Heart left ventricle (tissue), 16 donors: Measurements from ENCODE around the gene FAM20C. TPM values are rescaled to one million over a fixed set of nuclear protein-coding genes. Genes with fewer than 3 reads are reported as not detected.

Source experiments
- ATAC-seq, 4 donors: fragments of 200-7000 bp; cut with Tn5 transposase; one replicate each; pipeline ENCODE4 v1.9.1; 2020 to 2022; ENCODE audit warnings: moderate library complexity in 4 of 4, mild to moderate bottlenecking in 3 of 4, moderate number of reproducible peaks in 1 of 4
- DNase-seq, 5 donors: peaks; one replicate each; pipeline ENCODE4 v3.0.0-alpha.2; 2020
- H3K27ac ChIP-seq, 12 donors: fragments of 200-600 bp; sonication (generic) in 4 of 12; one replicate each; pipeline versions ENCODE4 v1.5.0 to v1.8.0; 2016 to 2022; ENCODE audit warnings: mild to moderate bottlenecking in 2 of 12
- H3K27me3 ChIP-seq, 9 donors: fragments of 200-600 bp; sonication (generic) in 2 of 9; one replicate each; pipeline versions ENCODE4 v1.5.1 to v1.8.0; 2016 to 2022; ENCODE audit warnings: mild to moderate bottlenecking in 3 of 9
- H3K36me3 ChIP-seq, 9 donors: fragments of 200-600 bp; sonication (generic) in 2 of 9; one replicate each; pipeline versions ENCODE4 v1.5.0 to v1.8.0; 2018 to 2022; ENCODE audit warnings: mild to moderate bottlenecking in 2 of 9
- H3K4me1 ChIP-seq, 12 donors: fragments of 200-600 bp; sonication (generic) in 4 of 12; one replicate each; pipeline versions ENCODE4 v1.5.0 to v1.8.0; 2016 to 2022; ENCODE audit warnings: mild to moderate bottlenecking in 3 of 12
- H3K4me3 ChIP-seq, 12 donors: fragments of 200-600 bp; sonication (generic) in 4 of 12; one replicate each; pipeline versions ENCODE4 v1.5.0 to v1.8.0; 2017 to 2022; ENCODE audit warnings: mild to moderate bottlenecking in 9 of 12, moderate library complexity in 4 of 12
- H3K9me3 ChIP-seq, 12 donors: fragments of 200-600 bp; sonication (generic) in 4 of 12; one replicate each; pipeline versions ENCODE4 v1.5.0 to v1.8.0; 2016 to 2022; ENCODE audit warnings: mild to moderate bottlenecking in 1 of 12
- POLR2A ChIP-seq, 2 donors: fragments of 450-650 bp; IDR thresholded peaks; one replicate each; pipeline ENCODE4 v1.6.1; 2017; ENCODE audit warnings: antibody characterized with exemption in 2 of 2, mild to moderate bottlenecking in 2 of 2, moderate library complexity in 2 of 2
- WGBS, 4 donors: extraction: QIAGEN DNeasy Blood & Tissue Kit in 2 of 4; methylation state at CpG; one replicate each; pipeline versions ENCODE4 v1.1.5 to v1.1.7; 2013 to 2018; 5-methylcytosine and 5-hydroxymethylcytosine counted together
- intact Hi-C, 10 donors: fragments of 100-400 bp; cut with DNase I; formaldehyde crosslinking; loops; one replicate each; pipeline versions ENCODE4 v1.11.1 to v1.14.2; 2022
- polyA plus RNA-seq, 2 donors: library from polyadenylated mRNA; stranded (reverse); fragments of 200-250 nt; gene quantifications; one replicate each; pipeline ENCODE4 v1.2.3, GENCODE V29; 2013
- total RNA-seq, 9 donors: library from RNA; depleted of rRNA in 2 of 9; stranded (reverse); fragments of >200 nt in 2 of 9; fragmentation: NEBNext Ultra II Directional in 3 of 9; extraction: Animal tissue kit (Norgen Biotek cat#: 25700) in 3 of 9; gene quantifications; one replicate each; pipeline versions ENCODE4 v1.1.0 to v1.2.4, GENCODE V29; 2016 to 2023
- TF ChIP-seq, protein P1 (sequence below), 12 donors: fragments of 200-600 bp; sonication (generic) in 4 of 12; IDR thresholded peaks; one replicate each; pipeline versions ENCODE4 v1.5.0 to v1.8.0; 2018 to 2022; ENCODE audit warnings: antibody characterized with exemption in 12 of 12, mild to moderate bottlenecking in 5 of 12
- donor health status: ischemic (EF 13 %, LVEDD 7.1; RV severe dilation, severe dysfunction).
- donor health status: healthy with polysubstance abuse.
- donor health status: DM: no; HTN: yes; CAD: no.
- donor health status: DM: no; HTN: no; CAD: no.
- donor health status: ischemic (EF 25% LVEDD 6.9; RV normal size, moderate dysfunction).
- donor health status: ischemic (EF 25% LVEDD 5.7; RV mildly dilated, moderate dysfunction).
- donor health status: healthy.
- donor health status: DM: yes; HTN: yes; CAD: no.
- donor health status: ischemic (EF 35%, LVEDD 5.7; RV mildly dilated, moderate dysfunction).
- donor health status: nonischemic (EF 11% LVEDD 7.7; RV severe dilation, severe dysfunction).
- donor health status: DM: yes; HTN: yes; CAD: no.
- donor health status: PGD.
- donor health status: ischemic (EF 29% LVEDD 5.4; RV normal size, mild dysfunction).
- donor health status: nonischemic (EF 23%, LVEDD 6.1; RV moderate dilation, normal function).

FAM20C gene
- total and polyA plus RNA-seq, 11 donors: 11.1 to 52.0 (median 21.0) TPM

DNA sequence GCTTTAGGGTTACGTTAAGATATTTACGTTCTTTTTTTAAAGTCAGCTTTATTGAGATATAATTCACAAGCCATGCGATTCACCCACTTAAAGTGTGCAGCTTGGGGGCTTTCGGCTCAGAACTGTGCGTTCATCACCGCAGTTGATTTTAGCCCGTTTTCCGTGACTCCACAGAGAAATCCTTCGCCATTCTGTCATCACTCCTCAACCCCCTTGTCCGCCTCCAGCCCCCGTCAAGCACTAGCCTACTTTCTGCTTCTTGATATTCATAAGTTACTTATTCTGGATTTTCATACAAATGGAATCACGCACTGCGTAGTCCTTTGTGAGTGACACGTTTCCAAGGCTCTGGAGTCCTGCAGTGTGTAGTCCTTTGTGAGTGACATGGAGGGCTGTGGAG is 20.4 kb downstream of the FAM20C start:
- DNase-seq: no peak

DNA sequence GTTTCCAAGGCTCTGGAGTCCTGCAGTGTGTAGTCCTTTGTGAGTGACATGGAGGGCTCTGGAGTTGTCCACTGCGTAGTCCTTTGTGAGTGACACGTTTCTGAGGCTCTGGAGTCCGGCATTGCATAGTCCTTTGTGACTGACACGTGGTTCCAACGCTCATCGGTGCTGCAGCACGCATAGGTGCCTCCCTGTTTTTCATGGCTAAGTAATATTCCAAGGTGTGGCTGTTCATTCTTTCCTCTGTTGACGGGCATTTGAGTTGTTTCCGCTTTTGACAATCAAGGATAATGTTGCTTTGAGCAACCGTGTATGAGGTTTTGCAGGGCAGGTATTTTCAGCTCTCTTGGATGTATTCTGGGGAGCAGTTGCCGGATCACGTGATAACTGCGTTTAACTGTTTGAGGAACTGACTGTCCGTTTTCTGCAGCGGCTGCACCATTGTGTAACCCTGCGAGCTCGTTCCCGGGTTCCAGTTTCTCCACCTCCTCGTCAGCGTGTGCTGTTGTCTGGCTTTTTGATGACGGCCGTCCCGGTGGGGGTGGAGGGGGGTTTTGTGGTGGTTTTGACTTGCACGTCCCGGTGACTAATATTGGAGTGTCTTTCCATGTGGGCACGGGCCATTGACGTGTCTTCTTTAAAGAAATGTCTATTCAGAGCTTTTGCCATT is 21.1 kb downstream of the FAM20C start:
- DNase-seq (no peak), ATAC-seq (no peak)
- no peak overlapping the region for H3K27ac ChIP-seq
- H3K4me1 ChIP-seq: peaks cover 0 to 15% (median 5%) of the 10 kb centered on the region in 12 donors
- 94 to 97% (median 96%) methylated on average over 27 of the region's 27 CpGs for WGBS, 4 donors
- H3K36me3 ChIP-seq: peaks cover 0 to 39% (median 19%) of the 10 kb centered on the region in 9 donors
- no peak overlapping the region for H3K4me3 ChIP-seq
- TF ChIP-seq, protein P1, sequence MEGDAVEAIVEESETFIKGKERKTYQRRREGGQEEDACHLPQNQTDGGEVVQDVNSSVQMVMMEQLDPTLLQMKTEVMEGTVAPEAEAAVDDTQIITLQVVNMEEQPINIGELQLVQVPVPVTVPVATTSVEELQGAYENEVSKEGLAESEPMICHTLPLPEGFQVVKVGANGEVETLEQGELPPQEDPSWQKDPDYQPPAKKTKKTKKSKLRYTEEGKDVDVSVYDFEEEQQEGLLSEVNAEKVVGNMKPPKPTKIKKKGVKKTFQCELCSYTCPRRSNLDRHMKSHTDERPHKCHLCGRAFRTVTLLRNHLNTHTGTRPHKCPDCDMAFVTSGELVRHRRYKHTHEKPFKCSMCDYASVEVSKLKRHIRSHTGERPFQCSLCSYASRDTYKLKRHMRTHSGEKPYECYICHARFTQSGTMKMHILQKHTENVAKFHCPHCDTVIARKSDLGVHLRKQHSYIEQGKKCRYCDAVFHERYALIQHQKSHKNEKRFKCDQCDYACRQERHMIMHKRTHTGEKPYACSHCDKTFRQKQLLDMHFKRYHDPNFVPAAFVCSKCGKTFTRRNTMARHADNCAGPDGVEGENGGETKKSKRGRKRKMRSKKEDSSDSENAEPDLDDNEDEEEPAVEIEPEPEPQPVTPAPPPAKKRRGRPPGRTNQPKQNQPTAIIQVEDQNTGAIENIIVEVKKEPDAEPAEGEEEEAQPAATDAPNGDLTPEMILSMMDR (IDR thresholded peaks at IDR 0.05): no peak
- TF ChIP-seq POLR2A (IDR thresholded peaks at IDR 0.05): no peak
- H3K9me3 ChIP-seq: no peaks in the 10 kb centered on the region
- H3K27me3 ChIP-seq: no peaks in the 10 kb centered on the region
- intact Hi-C loops: no loop called here

More for the DNA sequence above, 20.4 kb downstream of the FAM20C start:
- Histone ChIP-seq H3K4me3 (no peak overlapping the region), H3K9me3 (no peaks in the 10 kb centered on the region), H3K4me1 (peaks cover 0 to 15% (median 5%) of the 10 kb centered on the region in 12 donors), H3K27ac (no peak overlapping the region), H3K27me3 (no peaks in the 10 kb centered on the region), H3K36me3 (peaks cover 0 to 39% (median 19%) of the 10 kb centered on the region in 9 donors)
- TF ChIP-seq, protein P1 (IDR thresholded peaks at IDR 0.05): no peak
- TF ChIP-seq POLR2A (IDR thresholded peaks at IDR 0.05): no peak
- intact Hi-C loops: no loop called here
- 92 to 97% (median 94%) methylated on average over 14 of the region's 14 CpGs for WGBS, 4 donors
- ATAC-seq: no peak

DNA sequence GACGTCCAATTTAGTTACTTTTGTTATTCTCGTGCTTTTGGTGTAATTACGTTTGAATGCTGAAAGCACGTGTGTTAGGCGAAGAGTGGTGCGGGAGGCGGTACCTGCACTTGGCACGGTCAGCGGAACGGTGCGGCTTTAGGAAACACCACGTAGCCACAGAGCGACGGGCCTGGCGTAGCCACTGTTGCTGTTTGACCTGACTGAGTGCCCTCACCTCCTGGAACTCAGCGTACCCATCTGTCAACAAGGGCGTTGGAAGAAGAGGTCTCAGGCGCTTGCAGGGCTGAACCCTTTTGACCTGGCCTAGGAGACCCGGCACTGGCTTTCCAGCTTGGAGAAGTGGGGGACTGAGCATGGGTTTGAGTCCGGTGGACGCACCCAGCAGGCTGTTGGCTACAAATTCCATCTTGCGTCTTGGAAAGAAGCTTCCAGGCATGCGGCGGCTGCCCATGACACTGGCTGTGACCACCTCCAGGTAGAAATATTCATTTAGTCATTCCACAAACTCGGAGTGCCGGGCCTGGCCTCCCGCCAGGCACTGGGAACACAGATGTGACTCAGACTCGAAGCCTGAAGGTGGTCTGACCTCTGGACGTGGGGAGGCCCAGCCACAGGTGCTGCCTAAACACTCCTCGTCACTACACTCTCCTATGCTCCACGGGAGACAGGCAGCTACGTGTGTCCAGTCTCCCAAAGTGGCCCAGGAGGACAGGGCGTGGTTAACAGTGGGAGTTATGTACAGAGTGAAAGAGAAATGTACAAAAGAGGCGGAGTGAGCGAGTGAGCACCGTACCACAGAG is 22.2 kb downstream of the FAM20C start:
- intact Hi-C loops: no loop called here
- Histone ChIP-seq H3K36me3 (peaks cover 0 to 28% (median 13%) of the 10 kb centered on the region in 9 donors), H3K27me3 (no peaks in the 10 kb centered on the region), H3K4me1 (peaks cover 0 to 18% (median 5%) of the 10 kb centered on the region in 12 donors), H3K27ac (peak overlapping the region in 1 of 12 donors; percentile 47), H3K4me3 (no peak overlapping the region), H3K9me3 (no peaks in the 10 kb centered on the region)
- DNase-seq (peak in 1 of 5 donors; percentile 18), ATAC-seq (no peak)
- 87 to 91% (median 88%) methylated on average over 33 to 36 of the region's 36 CpGs for WGBS, 4 donors
- TF ChIP-seq, protein P1 (IDR thresholded peaks at IDR 0.05): no peak
- TF ChIP-seq POLR2A (IDR thresholded peaks at IDR 0.05): no peak
